Left lung (tissue), 8 donors: Measurements from ENCODE around the gene CCR8. TPM values are rescaled to one million over a fixed set of nuclear protein-coding genes. Genes with fewer than 3 reads are reported as not detected.

Experiments used
- polyA plus RNA-seq, 6 donors: library from polyadenylated mRNA; unstranded; fragments of 120-200 nt; gene quantifications; one replicate each; pipeline ENCODE4 v1.2.1, GENCODE V29; 2013; ENCODE audit not compliant: insufficient read length in 6 of 6
- total RNA-seq, 2 donors: library from RNA; stranded (reverse); fragmentation: NEBNext Ultra II Directional; extraction: Animal tissue kit (Norgen Biotek cat#: 25700); gene quantifications; one replicate each; pipeline ENCODE4 v1.2.1, GENCODE V29; 2021
- donor health status: DM: no; HTN: yes; CAD: no.
- donor health status: DM: no; HTN: no; CAD: no.

Gene CCR8
- total and polyA plus RNA-seq, 8 donors = 0.29 TPM; not detected in 7

Other genes with a start within 250 kb of the CCR8 start
- gene GORASP1, start 222.1 kb upstream of the CCR8 start, total RNA-seq = 10 to 100 TPM; 62.5 to 63.2 TPM
- 10 to 100 TPM; 57.9 to 73.9 (median 64.5) TPM for gene GORASP1, start 222.1 kb upstream of the CCR8 start, polyA plus RNA-seq
- 10 to 100 TPM in 1 of 2 donors, 1 to 10 TPM in 1; 7.1 to 10.6 TPM for gene TTC21A, start 222.0 kb upstream of the CCR8 start, total RNA-seq
- gene TTC21A, start 222.0 kb upstream of the CCR8 start, polyA plus RNA-seq = 10 to 100 TPM in 5 of 6 donors, 1 to 10 TPM in 1; 9.8 to 21.8 (median 16.4) TPM
- 10 to 100 TPM; 24.1 to 33.7 TPM for gene CSRNP1, start 176.1 kb upstream of the CCR8 start, total RNA-seq
- gene CSRNP1, start 176.1 kb upstream of the CCR8 start, polyA plus RNA-seq = 10 to 100 TPM in 4 of 6 donors, 1 to 10 TPM in 2; 6.0 to 23.9 (median 13.2) TPM
- under 1 TPM; 0.09 to 0.18 TPM for gene XIRP1, start 137.1 kb upstream of the CCR8 start, total RNA-seq
- under 1 TPM; 0.03 to 0.14 (median 0.06) TPM for gene XIRP1, start 137.1 kb upstream of the CCR8 start, polyA plus RNA-seq
- gene CX3CR1, start 49.7 kb upstream of the CCR8 start, total RNA-seq = 1 to 10 TPM; 4.6 to 6.4 TPM
- 1 to 10 TPM; 1.8 to 5.7 (median 4.4) TPM for gene CX3CR1, start 49.7 kb upstream of the CCR8 start, polyA plus RNA-seq
- gene SLC25A38, start 53.7 kb downstream of the CCR8 start, total RNA-seq = 10 to 100 TPM; 28.9 to 33.7 TPM
- gene SLC25A38, start 53.7 kb downstream of the CCR8 start, polyA plus RNA-seq = 10 to 100 TPM; 34.3 to 41.5 (median 39.4) TPM
- 1,000 to 10,000 TPM in 1 of 2 donors, 100 to 1,000 TPM in 1; 738 to 1,176 TPM for gene RPSA, start 77.0 kb downstream of the CCR8 start, total RNA-seq
- gene RPSA, start 77.0 kb downstream of the CCR8 start, polyA plus RNA-seq = 1,000 to 10,000 TPM; 1,677 to 1,954 (median 1,848) TPM
- under 1 TPM; 0.09 to 0.16 TPM for gene MOBP, start 138.0 kb downstream of the CCR8 start, total RNA-seq
- under 1 TPM; 0.08 to 0.55 (median 0.28) TPM for gene MOBP, start 138.0 kb downstream of the CCR8 start, polyA plus RNA-seq